WI38 (cell line): ENCODE measurements around the gene RAB40C.
A peak's percentile ranks its signal among the peaks of the same experiment; 100 is the strongest.

Experiments used
- H3K4me3 ChIP-seq: 2 replicates; pipeline ENCODE4 v1.5.1; 2011; ENCODE audit warnings: low read depth, mild to moderate bottlenecking, control low read depth, low read length
- CTCF ChIP-seq: IDR thresholded peaks from 2 replicates; pipeline ENCODE4 v1.5.1; 2012; ENCODE audit warnings: low read depth, mild to moderate bottlenecking, control low read depth, low read length

The RAB40C gene

GRCh38 chr16:583815-584591, 5.9 kb upstream of the RAB40C start:
- H3K4me3 ChIP-seq: no peak overlapping the region
- no peak for TF ChIP-seq CTCF

GRCh38 chr16:585351-585750, 4.5 kb upstream of the RAB40C start:
- TF ChIP-seq CTCF: no peak
- no peak overlapping the region for H3K4me3 ChIP-seq

- no peak for TF ChIP-seq CTCF
- no peak overlapping the region for H3K4me3 ChIP-seq
These were observed 3.7 kb upstream of the RAB40C start for GRCh38 chr16:586047-586644.

- TF ChIP-seq CTCF: no peak
- no peak overlapping the region for H3K4me3 ChIP-seq
These were observed 2.9 kb upstream of the RAB40C start for GRCh38 chr16:586645-587590.

GRCh38 chr16:588639-588888, 1.3 kb upstream of the RAB40C start:
- no peak for TF ChIP-seq CTCF
- peak overlapping the region; percentile 79 for H3K4me3 ChIP-seq

GRCh38 chr16:588889-589657, 793 bp upstream of the RAB40C start:
- TF ChIP-seq CTCF: no peak
- H3K4me3 ChIP-seq: peak overlapping the region; percentile 79
